ENCODE results near the gene ACOX3. TPM values are rescaled to one million over a fixed set of nuclear protein-coding genes. Genes with fewer than 3 reads are reported as not detected.

The ACOX3 gene
- total RNA-seq, 4 donors from 2014 or later: 42.3 to 86.2 (median 50.3) TPM

DNA sequence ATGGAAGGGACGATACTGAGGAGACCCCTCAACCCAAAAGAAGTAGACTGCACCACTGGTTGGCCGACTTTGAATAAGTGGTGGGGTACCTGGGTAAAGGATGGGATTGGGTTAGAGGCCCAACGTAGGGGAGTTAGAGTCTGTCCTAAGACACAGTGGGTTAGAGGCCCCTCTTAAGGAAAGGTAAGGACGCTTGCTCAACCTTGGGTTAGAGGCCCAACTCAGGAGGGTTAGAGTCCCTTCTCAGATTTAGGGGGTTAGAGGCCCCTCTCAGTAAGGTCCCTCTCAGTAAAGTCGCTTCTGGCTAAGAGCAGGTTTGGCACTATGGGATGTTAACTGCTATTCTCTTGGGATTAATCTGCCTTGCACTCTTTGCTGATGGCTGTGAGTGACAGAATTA, 81.3 kb downstream of the ACOX3 start:
- no peaks in the 10 kb centered on the region for H3K9me3 ChIP-seq
- intact Hi-C loops (cut with DNase I): no loop called here
- TF ChIP-seq POLR2A (IDR thresholded peaks at IDR 0.05): no peak
- TF ChIP-seq, protein P1, sequence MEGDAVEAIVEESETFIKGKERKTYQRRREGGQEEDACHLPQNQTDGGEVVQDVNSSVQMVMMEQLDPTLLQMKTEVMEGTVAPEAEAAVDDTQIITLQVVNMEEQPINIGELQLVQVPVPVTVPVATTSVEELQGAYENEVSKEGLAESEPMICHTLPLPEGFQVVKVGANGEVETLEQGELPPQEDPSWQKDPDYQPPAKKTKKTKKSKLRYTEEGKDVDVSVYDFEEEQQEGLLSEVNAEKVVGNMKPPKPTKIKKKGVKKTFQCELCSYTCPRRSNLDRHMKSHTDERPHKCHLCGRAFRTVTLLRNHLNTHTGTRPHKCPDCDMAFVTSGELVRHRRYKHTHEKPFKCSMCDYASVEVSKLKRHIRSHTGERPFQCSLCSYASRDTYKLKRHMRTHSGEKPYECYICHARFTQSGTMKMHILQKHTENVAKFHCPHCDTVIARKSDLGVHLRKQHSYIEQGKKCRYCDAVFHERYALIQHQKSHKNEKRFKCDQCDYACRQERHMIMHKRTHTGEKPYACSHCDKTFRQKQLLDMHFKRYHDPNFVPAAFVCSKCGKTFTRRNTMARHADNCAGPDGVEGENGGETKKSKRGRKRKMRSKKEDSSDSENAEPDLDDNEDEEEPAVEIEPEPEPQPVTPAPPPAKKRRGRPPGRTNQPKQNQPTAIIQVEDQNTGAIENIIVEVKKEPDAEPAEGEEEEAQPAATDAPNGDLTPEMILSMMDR (IDR thresholded peaks at IDR 0.05): no peak
- peaks cover 0 to 7% (median 0%) of the 10 kb centered on the region in 3 donors for H3K4me1 ChIP-seq
- no peaks in the 10 kb centered on the region for H3K27me3 ChIP-seq
- DNase-seq: no peak
- H3K36me3 ChIP-seq: peaks cover 0 to 2% (median 0%) of the 10 kb centered on the region in 3 donors
- 65 to 68% methylated on average over 4 to 5 of the region's 5 CpGs for WGBS, 2 donors
- no peak overlapping the region for H3K27ac ChIP-seq
- no peak overlapping the region for H3K4me3 ChIP-seq

GRCh38 chr4:8356856-8357255, 83.7 kb downstream of the ACOX3 start:
- intact Hi-C loops (cut with DNase I): no loop called here
- TF ChIP-seq POLR2A (IDR thresholded peaks at IDR 0.05): no peak
- TF ChIP-seq, protein P1 (IDR thresholded peaks at IDR 0.05): no peak
- 80 to 81% methylated on average over 8 of the region's 8 CpGs for WGBS, 2 donors
- DNase-seq: no peak
- H3K4me3 ChIP-seq: no peak overlapping the region
- H3K27me3 ChIP-seq: no peaks in the 10 kb centered on the region
- no peaks in the 10 kb centered on the region for H3K9me3 ChIP-seq
- H3K36me3 ChIP-seq: no peaks in the 10 kb centered on the region
- H3K27ac ChIP-seq: no peak overlapping the region
- H3K4me1 ChIP-seq: peaks cover 0 to 14% (median 4%) of the 10 kb centered on the region in 3 donors

DNA sequence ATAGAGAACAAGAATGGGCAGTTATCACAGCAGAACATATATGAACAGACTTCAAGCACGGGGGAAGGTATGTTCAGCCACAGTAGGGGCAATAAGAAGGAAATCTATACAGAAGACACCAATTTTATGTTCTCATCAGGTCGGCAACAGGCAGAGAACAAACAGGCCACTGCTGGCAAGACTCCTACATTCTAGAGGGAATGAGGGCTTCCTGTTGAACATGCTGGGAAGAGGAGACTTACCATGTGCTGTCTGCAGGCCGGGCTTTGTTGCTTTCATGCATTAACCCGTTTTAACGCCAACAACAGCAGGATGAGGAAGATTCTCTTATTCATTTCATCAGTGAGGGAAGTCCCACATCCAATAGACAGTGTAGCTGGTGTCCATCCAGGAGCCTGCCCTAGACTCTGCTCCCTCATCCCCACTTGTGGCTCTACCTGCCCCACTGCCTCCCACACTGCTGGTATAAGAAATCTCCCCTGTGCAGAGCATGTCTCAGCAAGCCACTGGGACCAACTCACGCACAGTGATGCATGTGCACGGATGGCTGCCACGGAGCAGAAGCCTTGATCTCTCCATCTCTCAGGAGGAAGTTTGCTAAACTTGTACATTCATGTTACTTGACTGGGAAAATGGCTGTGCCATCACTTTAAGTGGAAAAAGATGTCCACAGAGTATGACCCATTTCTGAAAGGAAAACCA, 84.5 kb downstream of the ACOX3 start:
- no peak overlapping the region for H3K4me3 ChIP-seq
- no peaks in the 10 kb centered on the region for H3K9me3 ChIP-seq
- 27 to 31% methylated on average over 6 to 8 of the region's 8 CpGs for WGBS, 2 donors
- peaks cover 0 to 20% (median 4%) of the 10 kb centered on the region in 3 donors for H3K4me1 ChIP-seq
- no peaks in the 10 kb centered on the region for H3K27me3 ChIP-seq
- TF ChIP-seq, protein P1 (IDR thresholded peaks at IDR 0.05): no peak
- intact Hi-C loops (cut with DNase I): no loop called here
- DNase-seq: no peak
- H3K36me3 ChIP-seq: no peaks in the 10 kb centered on the region
- no peak overlapping the region for H3K27ac ChIP-seq

GRCh38 chr4:8355306-8355705, 85.2 kb downstream of the ACOX3 start:
- TF ChIP-seq POLR2A (IDR thresholded peaks at IDR 0.05): no peak
- TF ChIP-seq, protein P1 (IDR thresholded peaks at IDR 0.05): no peak
- Histone ChIP-seq H3K36me3 (no peaks in the 10 kb centered on the region), H3K4me3 (no peak overlapping the region), H3K27me3 (no peaks in the 10 kb centered on the region), H3K27ac (no peak overlapping the region), H3K9me3 (no peaks in the 10 kb centered on the region), H3K4me1 (peaks cover 0 to 20% (median 4%) of the 10 kb centered on the region in 3 donors)
- intact Hi-C loops (cut with DNase I): no loop called here
- no peak for DNase-seq
- 60 to 71% methylated on average over 6 of the region's 6 CpGs for WGBS, 2 donors

DNA sequence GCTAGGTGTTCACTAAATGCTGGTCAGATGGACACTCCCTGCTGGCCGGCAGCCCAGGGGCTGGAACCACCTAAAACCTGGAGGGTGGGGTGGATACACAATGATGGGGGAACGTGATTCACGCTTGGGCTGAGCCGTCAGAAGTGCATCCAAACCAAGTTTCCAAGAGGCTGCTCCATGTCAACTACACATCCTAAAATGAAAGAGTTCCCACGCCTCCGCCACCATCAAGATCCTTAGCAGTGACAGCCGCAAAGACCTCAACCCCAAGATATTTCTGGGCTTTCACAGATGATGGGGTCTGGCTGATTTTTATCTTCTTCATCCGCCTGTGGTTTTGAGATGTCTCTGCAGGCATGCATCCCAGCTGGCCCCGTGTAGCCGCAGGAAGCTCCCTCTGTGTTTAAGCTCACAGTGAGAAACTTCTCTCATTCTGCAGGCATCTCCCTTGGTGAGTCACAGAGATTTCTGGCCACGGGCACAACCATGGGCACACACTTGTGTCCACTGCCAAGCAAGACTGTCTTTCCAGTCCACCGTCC, 86.5 kb downstream of the ACOX3 start:
- Histone ChIP-seq H3K9me3 (no peaks in the 10 kb centered on the region), H3K4me3 (no peak overlapping the region), H3K27ac (no peak overlapping the region), H3K4me1 (peaks cover 0 to 20% (median 4%) of the 10 kb centered on the region in 3 donors), H3K36me3 (no peaks in the 10 kb centered on the region), H3K27me3 (no peaks in the 10 kb centered on the region)
- 74 to 100% methylated on average over 4 to 8 of the region's 12 CpGs for WGBS, 2 donors
- no peak for TF ChIP-seq POLR2A (IDR thresholded peaks at IDR 0.05)
- TF ChIP-seq, protein P1 (IDR thresholded peaks at IDR 0.05): no peak
- DNase-seq: no peak
- intact Hi-C loops (cut with DNase I): no loop called here
